Stimulated activated CD8-positive, alpha-beta memory T cell treated with anti-CD3 and anti-CD28 coated beads, Interleukin-7, amount 100 ng/mL, for 4 hours (primary cell): ENCODE results near the gene SZRD1.
A peak's percentile ranks its signal among the peaks of the same experiment; 100 is the strongest.

Experiments used
- DNase-seq, 2 donors: peaks; one replicate each; pipeline ENCODE4 v3.0.0-alpha.2; 2020; ENCODE audit warnings: low read depth in 2 of 2

Gene SZRD1

GRCh38 chr1:16438924-16439323 is 71.9 kb downstream of the SZRD1 start:
- no peak for DNase-seq

GRCh38 chr1:16440131-16440469 is 73.1 kb downstream of the SZRD1 start:
- DNase-seq, result no peak

- peak; percentile 84 to 89 for DNase-seq
Measured at GRCh38 chr1:16440470-16441281, 73.6 kb downstream of the SZRD1 start, which contains the start of gene NECAP2. NECAP2 (plus strand) TSS chr1:16440724; CDS start chr1:16440762, 38 bp downstream.

GRCh38 chr1:16441282-16441665 is 74.2 kb downstream of the SZRD1 start:
- DNase-seq, result no peak

GRCh38 chr1:16442265-16442664 is 75.2 kb downstream of the SZRD1 start:
- DNase-seq, result no peak

- no peak for DNase-seq
Measured at GRCh38 chr1:16442941-16443340, 75.9 kb downstream of the SZRD1 start.

- DNase-seq, result no peak
Measured at GRCh38 chr1:16443975-16444770, 77.1 kb downstream of the SZRD1 start.

GRCh38 chr1:16445052-16445451 is 78.0 kb downstream of the SZRD1 start:
- no peak for DNase-seq

GRCh38 chr1:16446116-16446515 is 79.1 kb downstream of the SZRD1 start:
- no peak for DNase-seq

GRCh38 chr1:16447641-16448040 is 80.6 kb downstream of the SZRD1 start:
- no peak for DNase-seq
